ENCODE measurements around the gene IGF1R.

Gene IGF1R

DNA sequence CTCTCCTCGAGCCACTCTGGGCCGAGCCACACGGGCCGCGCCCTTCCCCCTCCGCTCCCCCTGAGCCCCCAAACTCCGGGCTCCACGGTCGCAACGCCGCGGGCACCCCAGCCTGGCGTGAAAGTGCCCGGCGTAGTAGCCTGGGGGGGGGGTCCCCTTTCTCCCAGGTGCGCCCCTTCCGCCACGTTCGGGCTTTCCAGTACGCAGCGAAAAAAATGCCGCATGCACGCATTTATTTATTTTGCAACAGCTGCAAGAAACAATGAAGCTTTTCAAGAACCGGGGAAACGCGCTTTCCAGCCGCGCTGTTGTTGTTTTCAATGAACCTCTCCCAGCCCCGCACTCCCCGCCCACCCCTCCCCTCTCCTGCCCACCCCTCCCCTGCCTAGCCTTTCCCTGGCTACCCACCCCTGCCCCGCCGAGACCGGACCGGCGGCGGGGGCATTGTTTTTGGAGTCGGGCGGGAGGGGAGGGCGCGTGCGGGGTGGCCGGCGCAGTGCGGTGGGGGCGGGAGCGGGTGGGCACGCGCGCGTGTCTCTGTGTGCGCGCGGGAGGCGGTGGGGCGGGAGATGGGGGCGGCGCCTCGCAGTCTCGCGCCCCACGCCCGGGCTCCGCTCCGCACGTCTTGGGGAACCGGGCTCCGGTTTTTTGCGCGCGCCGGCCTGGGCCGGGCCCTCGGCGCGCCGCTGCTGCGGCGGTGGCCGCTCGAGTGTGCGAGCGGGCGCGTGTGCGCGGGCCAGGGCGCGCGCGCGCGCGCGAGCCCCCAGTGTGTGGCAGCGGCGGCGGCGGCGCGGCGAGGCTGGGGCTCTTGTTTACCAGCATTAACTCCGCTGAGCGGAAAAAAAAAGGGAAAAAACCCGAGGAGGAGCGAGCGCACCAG lies at the start of gene IGF1R:
TSS of gene IGF1R (plus strand) at position 766 of the 880 bp plus-strand sequence. CDS start 1,043 bp downstream, outside the sequence.
- Histone ChIP-seq H3K4me3 (ENCODE audit: severe bottlenecking) (peak within 1 kb of the TSS; percentile 96), H3K4me1 (ENCODE audit: insufficient read depth, poor library complexity, severe bottlenecking) (peaks cover 12% of the 10 kb centered on the region), H3K9me3 (ENCODE audit: severe bottlenecking) (no peaks in the 10 kb centered on the region), H3K27me3 (ENCODE audit: insufficient read depth, poor library complexity, severe bottlenecking) (no peaks in the 10 kb centered on the region), H3K27ac (ENCODE audit: poor library complexity, severe bottlenecking) (peak within 1 kb of the TSS; percentile 85), H3K36me3 (ENCODE audit: low read depth) (no peaks in the 10 kb centered on the region)
- DNase-seq (ENCODE audit: low spot score) (peak; percentile 89), ATAC-seq (ENCODE audit: low read depth) (peak; percentile 26)
- TF ChIP-seq, protein P1, sequence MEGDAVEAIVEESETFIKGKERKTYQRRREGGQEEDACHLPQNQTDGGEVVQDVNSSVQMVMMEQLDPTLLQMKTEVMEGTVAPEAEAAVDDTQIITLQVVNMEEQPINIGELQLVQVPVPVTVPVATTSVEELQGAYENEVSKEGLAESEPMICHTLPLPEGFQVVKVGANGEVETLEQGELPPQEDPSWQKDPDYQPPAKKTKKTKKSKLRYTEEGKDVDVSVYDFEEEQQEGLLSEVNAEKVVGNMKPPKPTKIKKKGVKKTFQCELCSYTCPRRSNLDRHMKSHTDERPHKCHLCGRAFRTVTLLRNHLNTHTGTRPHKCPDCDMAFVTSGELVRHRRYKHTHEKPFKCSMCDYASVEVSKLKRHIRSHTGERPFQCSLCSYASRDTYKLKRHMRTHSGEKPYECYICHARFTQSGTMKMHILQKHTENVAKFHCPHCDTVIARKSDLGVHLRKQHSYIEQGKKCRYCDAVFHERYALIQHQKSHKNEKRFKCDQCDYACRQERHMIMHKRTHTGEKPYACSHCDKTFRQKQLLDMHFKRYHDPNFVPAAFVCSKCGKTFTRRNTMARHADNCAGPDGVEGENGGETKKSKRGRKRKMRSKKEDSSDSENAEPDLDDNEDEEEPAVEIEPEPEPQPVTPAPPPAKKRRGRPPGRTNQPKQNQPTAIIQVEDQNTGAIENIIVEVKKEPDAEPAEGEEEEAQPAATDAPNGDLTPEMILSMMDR (IDR thresholded peaks at IDR 0.05; ENCODE audit: poor library complexity, severe bottlenecking) = peak; percentile 88

DNA sequence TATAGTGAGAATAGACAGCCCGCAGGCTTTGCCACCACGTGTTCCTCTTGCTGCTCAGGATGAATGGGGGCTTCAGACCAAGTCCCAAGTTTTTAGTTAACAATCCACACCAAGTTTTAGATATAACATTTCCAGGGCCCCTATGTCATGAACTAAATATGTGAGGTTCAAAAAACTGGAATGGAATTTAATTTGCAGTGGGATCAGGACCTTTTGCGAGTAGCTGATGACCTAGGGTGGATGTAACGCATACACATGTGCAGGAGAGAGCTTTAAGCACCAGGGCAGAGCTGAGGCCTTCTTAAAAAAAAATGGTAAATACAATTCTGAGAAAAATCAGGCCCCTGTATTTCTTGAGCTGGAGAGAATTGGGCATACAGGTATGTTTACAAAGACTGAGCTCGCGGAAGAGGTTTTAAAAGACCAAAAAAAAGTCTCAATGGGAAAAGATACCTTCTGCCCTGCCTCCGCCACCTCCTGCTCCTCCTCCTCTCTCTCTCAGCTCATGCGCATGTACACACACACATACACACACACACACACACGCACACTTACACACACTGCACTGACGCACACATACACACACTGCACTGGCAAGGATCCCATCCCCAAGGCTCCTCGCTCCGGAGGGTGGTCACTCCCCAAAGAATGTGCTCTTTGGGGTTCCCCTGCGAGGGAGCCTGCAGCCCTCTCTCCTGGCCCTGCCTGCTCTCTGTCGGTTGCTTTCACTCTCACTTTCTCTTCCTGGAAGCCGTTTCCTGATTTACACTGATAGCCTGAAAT lies 48.2 kb upstream of the IGF1R start:
- no peak overlapping the region for H3K27ac ChIP-seq (ENCODE audit: poor library complexity, severe bottlenecking)
- H3K4me1 ChIP-seq (ENCODE audit: insufficient read depth, poor library complexity, severe bottlenecking) = peaks cover 14% of the 10 kb centered on the region
- H3K4me3 ChIP-seq (ENCODE audit: severe bottlenecking) = peak overlapping the region; percentile 3
- DNase-seq (ENCODE audit: low spot score) (no peak), ATAC-seq (ENCODE audit: low read depth) (peak; percentile 77)
- no peaks in the 10 kb centered on the region for H3K9me3 ChIP-seq (ENCODE audit: severe bottlenecking)
- no peaks in the 10 kb centered on the region for H3K27me3 ChIP-seq (ENCODE audit: insufficient read depth, poor library complexity, severe bottlenecking)
- no peaks in the 10 kb centered on the region for H3K36me3 ChIP-seq (ENCODE audit: low read depth)
- TF ChIP-seq, protein P1 (IDR thresholded peaks at IDR 0.05; ENCODE audit: poor library complexity, severe bottlenecking) = no peak

DNA sequence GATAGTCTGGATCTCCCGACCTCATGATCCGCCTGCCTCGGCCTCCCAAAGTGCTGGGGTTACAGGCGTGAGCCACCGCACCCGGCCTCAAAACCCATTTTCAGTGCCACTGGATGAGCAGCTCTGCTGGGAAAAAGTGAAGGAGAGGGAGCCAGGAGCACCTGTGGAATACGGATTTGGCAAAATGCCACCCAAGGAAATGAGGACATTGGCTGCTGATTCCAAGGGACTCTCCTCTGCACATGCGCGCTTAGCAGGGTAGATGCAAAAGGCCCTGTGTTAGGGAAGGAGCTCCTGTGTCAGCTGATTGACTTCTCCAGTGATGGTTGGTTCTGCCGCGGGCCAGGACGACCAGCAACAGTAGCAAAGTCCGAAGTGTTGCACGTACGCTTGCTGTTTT lies 43.4 kb upstream of the IGF1R start:
- Histone ChIP-seq H3K36me3 (ENCODE audit: low read depth) (no peaks in the 10 kb centered on the region), H3K27ac (ENCODE audit: poor library complexity, severe bottlenecking) (no peak overlapping the region), H3K4me3 (ENCODE audit: severe bottlenecking) (no peak overlapping the region), H3K4me1 (ENCODE audit: insufficient read depth, poor library complexity, severe bottlenecking) (peaks cover 15% of the 10 kb centered on the region), H3K9me3 (ENCODE audit: severe bottlenecking) (no peaks in the 10 kb centered on the region), H3K27me3 (ENCODE audit: insufficient read depth, poor library complexity, severe bottlenecking) (no peaks in the 10 kb centered on the region)
- DNase-seq (ENCODE audit: low spot score) (no peak), ATAC-seq (ENCODE audit: low read depth) (no peak)
- TF ChIP-seq, protein P1 (IDR thresholded peaks at IDR 0.05; ENCODE audit: poor library complexity, severe bottlenecking) = no peak

- Histone ChIP-seq H3K27me3 (ENCODE audit: insufficient read depth, poor library complexity, severe bottlenecking) (no peaks in the 10 kb centered on the region), H3K9me3 (ENCODE audit: severe bottlenecking) (no peaks in the 10 kb centered on the region), H3K4me3 (ENCODE audit: severe bottlenecking) (no peak overlapping the region), H3K4me1 (ENCODE audit: insufficient read depth, poor library complexity, severe bottlenecking) (peaks cover 15% of the 10 kb centered on the region), H3K27ac (ENCODE audit: poor library complexity, severe bottlenecking) (peak overlapping the region; percentile 9), H3K36me3 (ENCODE audit: low read depth) (no peaks in the 10 kb centered on the region)
- ATAC-seq (ENCODE audit: low read depth) (peak; percentile 98), DNase-seq (ENCODE audit: low spot score) (peak; percentile 88)
- TF ChIP-seq, protein P1 (IDR thresholded peaks at IDR 0.05; ENCODE audit: poor library complexity, severe bottlenecking) = no peak
Observed at GRCh38 chr15:98609144-98609852, 39.0 kb upstream of the IGF1R start.
